HG03460 (cell line): ENCODE data around the gene ARHGEF11.

ENCODE experiments used
- ATAC-seq: cut with Tn5 transposase; IDR thresholded peaks from one replicate; pipeline ENCODE4 v1.9.1; 2021; ENCODE audit not compliant: unreplicated experiment

The ARHGEF11 gene

GRCh38 chr1:157050836-157051235 lies 5.3 kb upstream of the ARHGEF11 start:
- ATAC-seq = no peak

- no peak for ATAC-seq
Measured at GRCh38 chr1:157047062-157047410, 1.5 kb upstream of the ARHGEF11 start.

GRCh38 chr1:157044326-157044725 lies 1.2 kb downstream of the ARHGEF11 start:
- ATAC-seq = no peak

- no peak for ATAC-seq
Measured at GRCh38 chr1:157043685-157044084, 1.9 kb downstream of the ARHGEF11 start.

GRCh38 chr1:157042846-157043245 lies 2.7 kb downstream of the ARHGEF11 start:
- ATAC-seq = no peak

GRCh38 chr1:157040802-157041201 lies 4.7 kb downstream of the ARHGEF11 start:
- no peak for ATAC-seq

GRCh38 chr1:157035121-157035520 lies 10.4 kb downstream of the ARHGEF11 start:
- no peak for ATAC-seq

- ATAC-seq = no peak
Measured at GRCh38 chr1:157034137-157034800, 11.3 kb downstream of the ARHGEF11 start.

- ATAC-seq = no peak
Measured at GRCh38 chr1:157033357-157033876, 12.1 kb downstream of the ARHGEF11 start.

GRCh38 chr1:157032303-157032702 lies 13.2 kb downstream of the ARHGEF11 start:
- ATAC-seq = no peak

GRCh38 chr1:157030728-157031127 lies 14.8 kb downstream of the ARHGEF11 start:
- no peak for ATAC-seq

GRCh38 chr1:157028674-157029073 lies 16.9 kb downstream of the ARHGEF11 start:
- no peak for ATAC-seq

- ATAC-seq = no peak
Measured at GRCh38 chr1:157025856-157026255, 19.7 kb downstream of the ARHGEF11 start.

GRCh38 chr1:157025385-157025784 lies 20.2 kb downstream of the ARHGEF11 start:
- no peak for ATAC-seq

- ATAC-seq = no peak
Measured at GRCh38 chr1:157021688-157022087, 23.9 kb downstream of the ARHGEF11 start.

GRCh38 chr1:157019457-157019856 lies 26.1 kb downstream of the ARHGEF11 start:
- no peak for ATAC-seq

GRCh38 chr1:157011845-157012244 lies 33.7 kb downstream of the ARHGEF11 start:
- no peak for ATAC-seq

- no peak for ATAC-seq
Measured at GRCh38 chr1:157008502-157008901, 37.0 kb downstream of the ARHGEF11 start.

GRCh38 chr1:157007306-157007705 lies 38.2 kb downstream of the ARHGEF11 start:
- no peak for ATAC-seq

- ATAC-seq = no peak
Measured at GRCh38 chr1:157006676-157007075, 38.9 kb downstream of the ARHGEF11 start.

- ATAC-seq = no peak
Measured at GRCh38 chr1:157005965-157006364, 39.6 kb downstream of the ARHGEF11 start.

GRCh38 chr1:157004806-157005205 lies 40.7 kb downstream of the ARHGEF11 start:
- ATAC-seq = no peak

GRCh38 chr1:157004327-157004726 lies 41.2 kb downstream of the ARHGEF11 start:
- no peak for ATAC-seq
